ENCODE results near the gene ASB9.

DNA sequence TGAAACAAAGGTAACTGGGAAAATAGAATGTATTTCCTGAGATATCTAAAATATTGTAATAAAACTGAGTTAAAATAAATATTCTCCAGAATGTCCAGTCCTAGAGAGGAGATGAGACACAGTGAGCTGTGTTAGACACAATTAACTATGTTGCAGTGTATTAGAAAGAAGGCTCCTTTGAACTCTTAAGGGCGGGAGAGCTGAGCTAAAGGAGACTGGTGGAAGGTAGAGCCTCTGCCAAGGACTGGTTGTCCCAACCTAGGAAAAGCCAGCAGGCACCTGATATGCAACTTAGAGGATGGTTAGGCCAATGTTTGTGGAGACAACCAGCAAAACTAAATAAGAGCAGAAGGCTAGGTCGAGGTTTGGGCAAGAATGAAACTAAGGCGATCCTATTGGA, 41.2 kb upstream of the ASB9 start:
- TF ChIP-seq, protein P1, sequence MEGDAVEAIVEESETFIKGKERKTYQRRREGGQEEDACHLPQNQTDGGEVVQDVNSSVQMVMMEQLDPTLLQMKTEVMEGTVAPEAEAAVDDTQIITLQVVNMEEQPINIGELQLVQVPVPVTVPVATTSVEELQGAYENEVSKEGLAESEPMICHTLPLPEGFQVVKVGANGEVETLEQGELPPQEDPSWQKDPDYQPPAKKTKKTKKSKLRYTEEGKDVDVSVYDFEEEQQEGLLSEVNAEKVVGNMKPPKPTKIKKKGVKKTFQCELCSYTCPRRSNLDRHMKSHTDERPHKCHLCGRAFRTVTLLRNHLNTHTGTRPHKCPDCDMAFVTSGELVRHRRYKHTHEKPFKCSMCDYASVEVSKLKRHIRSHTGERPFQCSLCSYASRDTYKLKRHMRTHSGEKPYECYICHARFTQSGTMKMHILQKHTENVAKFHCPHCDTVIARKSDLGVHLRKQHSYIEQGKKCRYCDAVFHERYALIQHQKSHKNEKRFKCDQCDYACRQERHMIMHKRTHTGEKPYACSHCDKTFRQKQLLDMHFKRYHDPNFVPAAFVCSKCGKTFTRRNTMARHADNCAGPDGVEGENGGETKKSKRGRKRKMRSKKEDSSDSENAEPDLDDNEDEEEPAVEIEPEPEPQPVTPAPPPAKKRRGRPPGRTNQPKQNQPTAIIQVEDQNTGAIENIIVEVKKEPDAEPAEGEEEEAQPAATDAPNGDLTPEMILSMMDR (IDR thresholded peaks at IDR 0.05 in 8 of 11, conservative IDR thresholded peaks at IDR 0.05 in 3 of 11) = no peak
- TF ChIP-seq POLR2AphosphoS5 (IDR thresholded peaks at IDR 0.05) = no peak
- TF ChIP-seq POLR2A (IDR thresholded peaks at IDR 0.05) = no peak
